BE2C (cell line): ENCODE results near the gene SEC11A. TPM values are rescaled to one million over a fixed set of nuclear protein-coding genes. Genes with fewer than 3 reads are reported as not detected.

Experiments used
- DNase-seq: peaks from one replicate; pipeline ENCODE4 v3.0.0-alpha.2; 2020
- H3K27me3 ChIP-seq: fragments of 250-450 bp; sonication (Bioruptor Pico); 2 replicates; pipeline ENCODE4 v1.5.1; 2020; ENCODE audit warnings: mild to moderate bottlenecking
- H3K36me3 ChIP-seq: fragments of 250-450 bp; sonication (Bioruptor Pico); 2 replicates; pipeline ENCODE4 v1.5.1; 2020; ENCODE audit warnings: mild to moderate bottlenecking
- H3K4me1 ChIP-seq: fragments of 250-450 bp; sonication (Bioruptor Pico); 2 replicates; pipeline ENCODE4 v1.5.1; 2020
- H3K4me3 ChIP-seq: 2 replicates; pipeline ENCODE4 v1.5.1; 2011; ENCODE audit warnings: low read depth, low read length
- H3K9me3 ChIP-seq: fragments of 250-450 bp; sonication (Bioruptor Pico); 2 replicates; pipeline ENCODE4 v1.5.1; 2020
- polyA plus RNA-seq: library from polyadenylated mRNA; unstranded; fragments of >200 nt; gene quantifications from one replicate; pipeline ENCODE4 v1.2.1, GENCODE V29; 2012; ENCODE audit warnings: low read depth, missing spikeins; ENCODE audit not compliant: insufficient read length, insufficient read depth
- TF ChIP-seq, protein P1 (sequence below): IDR thresholded peaks from 2 replicates; pipeline ENCODE4 v1.5.1; 2012; ENCODE audit warnings: mild to moderate bottlenecking, low read depth, low read length

The SEC11A gene
- polyA plus RNA-seq: 121 TPM

DNA sequence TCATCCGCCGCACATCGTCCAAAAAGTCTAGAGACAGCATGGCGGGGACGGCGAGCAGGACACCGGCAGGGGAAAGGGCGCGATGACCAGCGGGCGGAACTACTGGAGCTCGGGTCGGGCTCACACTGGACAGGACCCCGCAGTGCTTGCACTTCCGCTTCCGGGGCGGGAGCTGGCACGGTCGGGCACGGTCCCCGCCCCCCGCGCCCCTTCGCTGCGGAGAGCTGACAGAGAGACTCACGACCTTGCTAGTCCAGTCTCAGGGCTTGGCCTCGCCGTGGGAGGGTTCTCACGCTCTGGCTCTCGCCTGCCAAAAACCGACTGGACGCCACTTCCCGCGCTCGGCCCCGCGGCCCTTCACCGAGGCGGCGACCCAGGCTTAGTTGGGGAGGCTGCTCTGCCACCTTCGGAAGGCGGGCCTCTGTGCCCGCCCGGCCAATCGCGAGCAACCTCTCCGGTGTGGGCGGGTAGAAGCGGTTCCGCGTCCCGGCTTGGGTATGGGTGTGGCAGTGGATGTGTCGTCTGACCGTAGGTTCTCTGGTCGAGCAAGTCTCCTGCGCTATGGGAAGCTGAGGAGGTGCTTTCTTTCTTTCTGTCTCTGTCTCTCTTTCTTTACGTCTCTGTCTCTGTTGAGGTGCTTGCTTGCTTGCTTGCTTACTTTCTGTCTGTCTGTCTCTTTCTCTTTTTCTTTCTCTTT is at the start of gene SEC11A:
Gene SEC11A, minus strand, starts transcription at position 104 of the 697 bp plus-strand sequence. Its CDS starts 64 bp downstream, at position 40.
- H3K9me3 ChIP-seq: no peaks in the 10 kb centered on the region
- DNase-seq: peak; percentile 96
- no peaks in the 10 kb centered on the region; the same call in 1 of the 2 replicates for H3K36me3 ChIP-seq
- no peaks in the 10 kb centered on the region for H3K27me3 ChIP-seq
- H3K4me1 ChIP-seq: no peaks in the 10 kb centered on the region; the same call in 1 of the 2 replicates
- H3K4me3 ChIP-seq: peak within 1 kb of the TSS; percentile 89
- TF ChIP-seq, protein P1, sequence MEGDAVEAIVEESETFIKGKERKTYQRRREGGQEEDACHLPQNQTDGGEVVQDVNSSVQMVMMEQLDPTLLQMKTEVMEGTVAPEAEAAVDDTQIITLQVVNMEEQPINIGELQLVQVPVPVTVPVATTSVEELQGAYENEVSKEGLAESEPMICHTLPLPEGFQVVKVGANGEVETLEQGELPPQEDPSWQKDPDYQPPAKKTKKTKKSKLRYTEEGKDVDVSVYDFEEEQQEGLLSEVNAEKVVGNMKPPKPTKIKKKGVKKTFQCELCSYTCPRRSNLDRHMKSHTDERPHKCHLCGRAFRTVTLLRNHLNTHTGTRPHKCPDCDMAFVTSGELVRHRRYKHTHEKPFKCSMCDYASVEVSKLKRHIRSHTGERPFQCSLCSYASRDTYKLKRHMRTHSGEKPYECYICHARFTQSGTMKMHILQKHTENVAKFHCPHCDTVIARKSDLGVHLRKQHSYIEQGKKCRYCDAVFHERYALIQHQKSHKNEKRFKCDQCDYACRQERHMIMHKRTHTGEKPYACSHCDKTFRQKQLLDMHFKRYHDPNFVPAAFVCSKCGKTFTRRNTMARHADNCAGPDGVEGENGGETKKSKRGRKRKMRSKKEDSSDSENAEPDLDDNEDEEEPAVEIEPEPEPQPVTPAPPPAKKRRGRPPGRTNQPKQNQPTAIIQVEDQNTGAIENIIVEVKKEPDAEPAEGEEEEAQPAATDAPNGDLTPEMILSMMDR: no peak

DNA sequence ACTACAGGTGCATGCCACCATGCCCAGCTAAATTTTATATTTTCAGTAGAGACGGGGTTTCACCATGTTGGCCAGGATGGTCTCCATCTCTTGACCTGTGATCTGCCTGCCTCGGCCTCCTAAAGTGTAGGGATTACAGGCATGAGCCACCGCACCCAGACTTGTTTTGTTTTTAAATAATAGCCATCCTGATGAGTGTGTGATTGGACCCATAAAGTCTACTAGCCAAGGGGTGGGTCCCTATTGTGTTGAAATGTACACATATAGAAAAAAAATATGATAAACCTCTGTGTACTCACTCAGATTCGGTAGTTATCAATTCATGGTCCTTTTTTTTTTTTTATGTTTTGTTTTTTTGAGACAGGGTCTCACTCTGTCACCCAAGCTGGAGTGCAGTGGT is 49.7 kb upstream of the SEC11A start:
- DNase-seq: no peak
- TF ChIP-seq, protein P1: no peak
- Histone ChIP-seq H3K4me1 (peaks cover 11% of the 10 kb centered on the region), H3K4me3 (no peak overlapping the region), H3K9me3 (no peaks in the 10 kb centered on the region), H3K27me3 (no peaks in the 10 kb centered on the region), H3K36me3 (peaks cover 11% of the 10 kb centered on the region)

DNA sequence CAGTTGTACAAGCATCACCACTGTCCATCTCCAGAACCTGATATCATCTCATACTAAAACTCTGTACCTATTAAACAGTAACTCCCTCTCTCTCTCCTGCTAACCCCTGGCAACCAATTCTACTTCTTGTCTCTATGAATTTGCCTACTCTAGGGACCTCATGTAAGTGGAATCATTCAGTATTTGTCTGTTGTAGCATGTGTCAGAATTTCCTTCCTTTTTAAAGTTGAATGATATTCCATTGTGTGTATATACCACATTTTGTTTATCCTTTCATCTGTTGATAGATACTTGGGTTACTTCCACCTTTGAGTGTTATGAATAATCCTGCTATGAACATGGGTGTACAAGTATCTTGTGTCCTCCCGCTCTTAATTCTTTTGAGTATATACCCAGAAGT is 49.0 kb upstream of the SEC11A start:
- TF ChIP-seq, protein P1: no peak
- Histone ChIP-seq H3K27me3 (no peaks in the 10 kb centered on the region), H3K4me3 (no peak overlapping the region), H3K4me1 (peaks cover 11% of the 10 kb centered on the region), H3K36me3 (peaks cover 11% of the 10 kb centered on the region), H3K9me3 (no peaks in the 10 kb centered on the region)
- DNase-seq: no peak

DNA sequence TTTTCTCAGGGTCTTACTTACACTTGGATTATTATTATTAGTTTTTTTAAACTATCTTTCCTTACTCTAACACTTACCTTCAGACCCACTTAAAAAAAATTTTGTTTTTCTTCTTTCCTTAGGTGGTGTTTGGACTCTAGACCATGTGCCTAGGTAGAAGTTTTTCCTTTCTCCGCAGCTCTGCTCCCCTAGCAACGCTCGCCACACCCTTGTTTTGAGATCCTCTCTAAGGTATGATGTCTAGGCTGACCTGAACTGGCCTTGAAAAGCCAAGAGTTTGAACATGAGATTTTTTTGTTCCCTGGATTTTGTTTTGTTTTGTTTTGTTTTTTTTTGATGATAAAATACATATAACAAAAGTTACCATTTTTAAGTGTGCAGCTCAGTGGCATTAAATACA is 48.6 kb upstream of the SEC11A start:
- Histone ChIP-seq H3K4me3 (no peak overlapping the region), H3K4me1 (peaks cover 11% of the 10 kb centered on the region), H3K36me3 (peaks cover 11% of the 10 kb centered on the region), H3K9me3 (no peaks in the 10 kb centered on the region), H3K27me3 (no peaks in the 10 kb centered on the region)
- no peak for DNase-seq
- TF ChIP-seq, protein P1: no peak

DNA sequence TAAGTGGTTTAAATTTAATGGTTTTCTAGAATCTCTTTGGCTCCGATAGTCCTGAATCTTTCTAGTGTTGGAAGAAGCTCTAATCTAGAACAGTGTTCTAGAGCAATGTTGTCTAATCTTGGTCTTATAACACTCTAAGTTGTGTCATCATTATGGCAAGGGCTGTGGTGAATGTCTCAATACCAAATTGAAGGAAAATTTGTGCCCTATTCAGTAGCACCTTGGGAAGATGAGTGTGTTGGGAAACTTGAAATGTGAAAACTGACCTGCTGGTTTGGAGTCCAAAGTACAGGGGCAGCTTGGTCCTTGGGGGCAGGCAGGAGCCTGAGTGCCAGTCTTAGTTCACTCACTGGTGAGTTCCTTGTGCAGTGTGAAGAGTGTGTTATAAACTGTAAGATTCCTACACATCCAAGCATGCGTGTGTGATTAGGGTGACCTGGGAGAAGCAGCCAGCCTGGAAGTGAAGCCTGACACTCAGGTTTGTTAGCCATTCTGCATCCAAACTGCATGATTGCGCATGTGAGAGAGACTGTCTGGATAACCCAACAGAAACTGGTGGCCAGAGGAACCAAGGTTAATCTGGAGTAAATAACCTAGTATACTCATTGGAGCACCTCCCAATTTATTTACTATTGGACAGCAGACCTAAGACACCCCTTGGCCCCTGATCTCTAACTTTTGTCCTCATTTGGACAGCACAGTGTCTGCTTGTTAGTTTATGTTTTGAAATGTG is 47.1 kb upstream of the SEC11A start:
- Histone ChIP-seq H3K4me3 (no peak overlapping the region), H3K27me3 (no peaks in the 10 kb centered on the region), H3K4me1 (peaks cover 11% of the 10 kb centered on the region), H3K36me3 (peaks cover 7% of the 10 kb centered on the region), H3K9me3 (no peaks in the 10 kb centered on the region)
- TF ChIP-seq, protein P1: no peak
- no peak for DNase-seq

DNA sequence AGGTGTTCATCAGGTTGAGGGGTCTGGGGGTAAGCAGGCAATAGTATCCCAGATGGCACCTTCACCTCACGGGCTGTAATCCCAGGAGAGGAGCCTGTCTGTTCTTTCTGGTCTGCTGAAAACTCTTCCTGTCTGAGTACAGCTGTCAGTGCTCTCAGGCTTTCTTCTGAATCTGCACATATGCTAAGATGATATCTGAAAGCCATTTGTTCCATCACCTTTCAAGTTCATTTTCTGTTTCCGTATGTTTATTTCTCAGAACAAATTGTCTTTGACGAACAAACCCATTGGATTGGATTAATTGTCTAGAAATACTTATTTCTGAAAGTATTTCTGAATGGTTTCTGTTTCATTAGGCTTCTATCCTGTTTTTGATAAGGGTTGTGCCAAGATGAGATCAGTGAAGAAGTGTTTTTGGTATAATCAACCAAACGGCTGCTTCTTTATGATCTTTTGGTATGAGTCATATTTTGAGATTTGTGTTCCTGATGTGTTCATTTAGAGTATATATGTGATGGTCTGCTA is 45.7 kb upstream of the SEC11A start:
- Histone ChIP-seq H3K4me1 (peaks cover 11% of the 10 kb centered on the region), H3K9me3 (no peaks in the 10 kb centered on the region), H3K27me3 (no peaks in the 10 kb centered on the region), H3K36me3 (peaks cover 7% of the 10 kb centered on the region), H3K4me3 (no peak overlapping the region)
- TF ChIP-seq, protein P1: no peak
- peak; percentile 40 for DNase-seq
